Measurements from ENCODE around the gene MLF1.

DNA sequence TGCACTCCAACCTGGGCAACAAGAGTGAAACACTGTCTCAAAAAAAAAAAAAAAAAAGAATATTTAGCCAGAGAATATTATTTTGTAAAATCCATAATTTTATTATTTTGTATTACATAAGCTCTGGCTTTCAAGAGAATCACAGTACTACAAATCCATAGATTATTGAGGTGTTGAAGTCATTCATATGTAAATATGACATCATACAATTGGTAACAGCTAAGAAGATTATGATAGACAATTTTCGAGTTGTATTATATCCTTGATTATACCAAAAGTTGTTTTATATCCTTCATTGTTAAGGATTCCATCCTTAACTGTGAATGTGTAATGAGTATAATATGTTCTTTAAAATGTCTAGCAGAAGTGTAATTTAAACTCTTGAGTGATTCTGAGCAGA is 3.7 kb downstream of the MLF1 start:
- TF ChIP-seq, protein P1, sequence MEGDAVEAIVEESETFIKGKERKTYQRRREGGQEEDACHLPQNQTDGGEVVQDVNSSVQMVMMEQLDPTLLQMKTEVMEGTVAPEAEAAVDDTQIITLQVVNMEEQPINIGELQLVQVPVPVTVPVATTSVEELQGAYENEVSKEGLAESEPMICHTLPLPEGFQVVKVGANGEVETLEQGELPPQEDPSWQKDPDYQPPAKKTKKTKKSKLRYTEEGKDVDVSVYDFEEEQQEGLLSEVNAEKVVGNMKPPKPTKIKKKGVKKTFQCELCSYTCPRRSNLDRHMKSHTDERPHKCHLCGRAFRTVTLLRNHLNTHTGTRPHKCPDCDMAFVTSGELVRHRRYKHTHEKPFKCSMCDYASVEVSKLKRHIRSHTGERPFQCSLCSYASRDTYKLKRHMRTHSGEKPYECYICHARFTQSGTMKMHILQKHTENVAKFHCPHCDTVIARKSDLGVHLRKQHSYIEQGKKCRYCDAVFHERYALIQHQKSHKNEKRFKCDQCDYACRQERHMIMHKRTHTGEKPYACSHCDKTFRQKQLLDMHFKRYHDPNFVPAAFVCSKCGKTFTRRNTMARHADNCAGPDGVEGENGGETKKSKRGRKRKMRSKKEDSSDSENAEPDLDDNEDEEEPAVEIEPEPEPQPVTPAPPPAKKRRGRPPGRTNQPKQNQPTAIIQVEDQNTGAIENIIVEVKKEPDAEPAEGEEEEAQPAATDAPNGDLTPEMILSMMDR (conservative IDR thresholded peaks at IDR 0.05; ENCODE audit: low read depth, low read length): no peak
- TF ChIP-seq RAD21 (IDR thresholded peaks at IDR 0.05; ENCODE audit: low read length) (no peak), CHD1 (IDR thresholded peaks at IDR 0.05; ENCODE audit: low read depth, low read length) (no peak), BHLHE40 (IDR thresholded peaks at IDR 0.05; ENCODE audit: low read depth, low read length) (no peak), SMC3 (IDR thresholded peaks at IDR 0.05; ENCODE audit: low read depth, low read length) (no peak), CEBPB (IDR thresholded peaks at IDR 0.05; ENCODE audit: low read depth, low read length) (no peak), POLR2A (IDR thresholded peaks at IDR 0.05; ENCODE audit: low read depth, low read length) (no peak), FOS (IDR thresholded peaks at IDR 0.05; ENCODE audit: low read depth, low read length) (no peak), MAFK (IDR thresholded peaks at IDR 0.05; ENCODE audit: low read depth, low read length) (no peak), MXI1 (IDR thresholded peaks at IDR 0.05; ENCODE audit: borderline replicate concordance, low read depth, low read length) (no peak), RCOR1 (IDR thresholded peaks at IDR 0.05; ENCODE audit: insufficient replicate concordance, low read length) (no peak), MAZ (IDR thresholded peaks at IDR 0.05; ENCODE audit: borderline replicate concordance, low read depth, low read length) (no peak)
